ENCODE results near the gene NAT16. TPM values are rescaled to one million over a fixed set of nuclear protein-coding genes. Genes with fewer than 3 reads are reported as not detected.

NAT16 gene
- total and polyA plus RNA-seq, 9 of the 15 experiments (the other 6 are each of a cell fraction or from before 2014, with no cell fraction given) = 0.04 TPM; not detected in 8

DNA sequence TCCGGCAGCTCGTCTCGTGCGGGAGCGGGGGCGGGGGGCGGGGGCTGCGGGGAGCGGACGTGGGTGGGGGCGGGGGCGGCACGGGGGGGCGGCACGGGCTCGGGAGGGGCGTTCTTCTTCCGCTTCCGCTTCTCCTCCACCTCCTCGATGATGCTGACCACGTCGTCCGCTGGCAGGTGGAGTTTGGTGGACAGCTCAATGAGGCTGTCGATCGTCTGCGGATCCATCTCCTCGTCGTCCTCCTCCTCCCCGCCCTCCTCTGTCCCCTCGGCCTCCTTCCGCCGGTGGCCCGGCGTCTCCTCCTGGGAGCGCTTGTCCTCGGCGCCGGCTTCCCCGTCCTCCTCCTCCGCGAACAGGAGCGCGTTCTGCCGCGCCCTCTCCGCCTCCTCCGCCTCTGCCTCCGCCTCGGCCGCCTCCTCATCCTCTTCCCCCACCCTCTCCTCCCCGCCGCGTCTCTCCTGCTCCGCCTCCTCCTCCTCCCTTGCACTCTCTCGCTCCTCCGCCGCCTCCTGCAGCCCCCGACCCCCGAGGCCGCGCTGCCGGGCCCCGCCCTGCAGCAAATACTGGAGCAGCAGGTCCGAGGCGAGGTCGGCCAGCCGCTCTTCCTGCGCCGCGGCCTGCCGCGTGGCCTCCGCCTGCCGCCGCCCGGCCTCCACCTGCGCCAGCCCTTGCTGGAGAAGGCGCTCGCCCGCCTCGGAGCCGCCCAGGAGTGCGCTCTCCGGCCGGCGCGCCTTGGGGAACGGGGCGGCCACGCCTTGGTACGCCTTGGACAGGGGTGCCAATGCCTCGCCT is 16.6 kb downstream of the NAT16 start (continued):
- no peak for TF ChIP-seq NONO (IDR thresholded peaks at IDR 0.05; ENCODE audit: low read depth in 2 of 2, low read length in 1 of 2)
- TF ChIP-seq WHSC1 (IDR thresholded peaks at IDR 0.05; ENCODE audit: low read length) = no peak
- no peak for TF ChIP-seq TAF15 (IDR thresholded peaks at IDR 0.05; ENCODE audit: low read depth, low read length)
- TF ChIP-seq NELFE (IDR thresholded peaks at IDR 0.05; ENCODE audit: insufficient read depth, insufficient read length) = no peak
- TF ChIP-seq, protein P1, sequence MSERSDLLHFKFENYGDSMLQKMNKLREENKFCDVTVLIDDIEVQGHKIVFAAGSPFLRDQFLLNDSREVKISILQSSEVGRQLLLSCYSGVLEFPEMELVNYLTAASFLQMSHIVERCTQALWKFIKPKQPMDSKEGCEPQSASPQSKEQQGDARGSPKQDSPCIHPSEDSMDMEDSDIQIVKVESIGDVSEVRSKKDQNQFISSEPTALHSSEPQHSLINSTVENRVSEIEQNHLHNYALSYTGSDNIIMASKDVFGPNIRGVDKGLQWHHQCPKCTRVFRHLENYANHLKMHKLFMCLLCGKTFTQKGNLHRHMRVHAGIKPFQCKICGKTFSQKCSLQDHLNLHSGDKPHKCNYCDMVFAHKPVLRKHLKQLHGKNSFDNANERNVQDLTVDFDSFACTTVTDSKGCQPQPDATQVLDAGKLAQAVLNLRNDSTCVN (CRISPR knock-in tag; IDR thresholded peaks at IDR 0.05) = no peak
- TF ChIP-seq SMAD2 (IDR thresholded peaks at IDR 0.05; ENCODE audit: low read depth, low read length) = no peak
- TF ChIP-seq BRCA1 (IDR thresholded peaks at IDR 0.05) = no peak
- no peak for TF ChIP-seq BRCA1 (CRISPR knock-in tag; IDR thresholded peaks at IDR 0.05)
- TF ChIP-seq FOXK2 (conservative IDR thresholded peaks at IDR 0.05 in 1 of 2, IDR thresholded peaks at IDR 0.05 in 1 of 2; ENCODE audit: low read depth in 2 of 2) = no peak
- TF ChIP-seq, protein P2, sequence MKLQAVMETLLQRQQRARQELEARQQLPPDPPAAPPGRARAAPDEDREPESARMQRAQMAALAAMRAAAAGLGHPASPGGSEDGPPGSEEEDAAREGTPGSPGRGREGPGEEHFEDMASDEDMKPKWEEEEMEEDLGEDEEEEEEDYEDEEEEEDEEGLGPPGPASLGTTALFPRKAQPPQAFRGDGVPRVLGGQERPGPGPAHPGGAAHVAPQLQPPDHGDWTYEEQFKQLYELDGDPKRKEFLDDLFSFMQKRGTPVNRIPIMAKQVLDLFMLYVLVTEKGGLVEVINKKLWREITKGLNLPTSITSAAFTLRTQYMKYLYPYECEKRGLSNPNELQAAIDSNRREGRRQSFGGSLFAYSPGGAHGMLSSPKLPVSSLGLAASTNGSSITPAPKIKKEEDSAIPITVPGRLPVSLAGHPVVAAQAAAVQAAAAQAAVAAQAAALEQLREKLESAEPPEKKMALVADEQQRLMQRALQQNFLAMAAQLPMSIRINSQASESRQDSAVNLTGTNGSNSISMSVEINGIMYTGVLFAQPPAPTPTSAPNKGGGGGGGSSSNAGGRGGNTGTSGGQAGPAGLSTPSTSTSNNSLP (IDR thresholded peaks at IDR 0.05; ENCODE audit: borderline replicate concordance, low read depth, low read length) = no peak
- no peak for TF ChIP-seq DIDO1 (tag; IDR thresholded peaks at IDR 0.05; ENCODE audit: low read depth)
- TF ChIP-seq ZNF263 (CRISPR knock-in tag; IDR thresholded peaks at IDR 0.05; ENCODE audit: borderline replicate concordance) = peak; percentile 94
- TF ChIP-seq ZNF699 (CRISPR knock-in tag; IDR thresholded peaks at IDR 0.05; ENCODE audit: insufficient replicate concordance) = no peak
- TF ChIP-seq, protein P3, sequence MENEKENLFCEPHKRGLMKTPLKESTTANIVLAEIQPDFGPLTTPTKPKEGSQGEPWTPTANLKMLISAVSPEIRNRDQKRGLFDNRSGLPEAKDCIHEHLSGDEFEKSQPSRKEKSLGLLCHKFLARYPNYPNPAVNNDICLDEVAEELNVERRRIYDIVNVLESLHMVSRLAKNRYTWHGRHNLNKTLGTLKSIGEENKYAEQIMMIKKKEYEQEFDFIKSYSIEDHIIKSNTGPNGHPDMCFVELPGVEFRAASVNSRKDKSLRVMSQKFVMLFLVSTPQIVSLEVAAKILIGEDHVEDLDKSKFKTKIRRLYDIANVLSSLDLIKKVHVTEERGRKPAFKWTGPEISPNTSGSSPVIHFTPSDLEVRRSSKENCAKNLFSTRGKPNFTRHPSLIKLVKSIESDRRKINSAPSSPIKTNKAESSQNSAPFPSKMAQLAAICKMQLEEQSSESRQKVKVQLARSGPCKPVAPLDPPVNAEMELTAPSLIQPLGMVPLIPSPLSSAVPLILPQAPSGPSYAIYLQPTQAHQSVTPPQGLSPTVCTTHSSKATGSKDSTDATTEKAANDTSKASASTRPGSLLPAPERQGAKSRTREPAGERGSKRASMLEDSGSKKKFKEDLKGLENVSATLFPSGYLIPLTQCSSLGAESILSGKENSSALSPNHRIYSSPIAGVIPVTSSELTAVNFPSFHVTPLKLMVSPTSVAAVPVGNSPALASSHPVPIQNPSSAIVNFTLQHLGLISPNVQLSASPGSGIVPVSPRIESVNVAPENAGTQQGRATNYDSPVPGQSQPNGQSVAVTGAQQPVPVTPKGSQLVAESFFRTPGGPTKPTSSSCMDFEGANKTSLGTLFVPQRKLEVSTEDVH (IDR thresholded peaks at IDR 0.05; ENCODE audit: low read depth, partially characterized antibody) = no peak
- peak; percentile 29; the same call in 1 of the 2 replicates for TF ChIP-seq PHF8 (IDR thresholded peaks at IDR 0.05; ENCODE audit: borderline replicate concordance, low read length)
- TF ChIP-seq, protein P4, sequence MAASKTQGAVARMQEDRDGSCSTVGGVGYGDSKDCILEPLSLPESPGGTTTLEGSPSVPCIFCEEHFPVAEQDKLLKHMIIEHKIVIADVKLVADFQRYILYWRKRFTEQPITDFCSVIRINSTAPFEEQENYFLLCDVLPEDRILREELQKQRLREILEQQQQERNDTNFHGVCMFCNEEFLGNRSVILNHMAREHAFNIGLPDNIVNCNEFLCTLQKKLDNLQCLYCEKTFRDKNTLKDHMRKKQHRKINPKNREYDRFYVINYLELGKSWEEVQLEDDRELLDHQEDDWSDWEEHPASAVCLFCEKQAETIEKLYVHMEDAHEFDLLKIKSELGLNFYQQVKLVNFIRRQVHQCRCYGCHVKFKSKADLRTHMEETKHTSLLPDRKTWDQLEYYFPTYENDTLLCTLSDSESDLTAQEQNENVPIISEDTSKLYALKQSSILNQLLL (CRISPR knock-in tag; IDR thresholded peaks at IDR 0.05; ENCODE audit: borderline replicate concordance) = no peak
- TF ChIP-seq MCM2 (IDR thresholded peaks at IDR 0.05; ENCODE audit: low read depth) = no peak
- peak; percentile 73 for TF ChIP-seq GABPA (tag; conservative IDR thresholded peaks at IDR 0.05; ENCODE audit: low read depth)
- no peak for TF ChIP-seq MAFF (IDR thresholded peaks at IDR 0.05; ENCODE audit: low read length)
- no peak for TF ChIP-seq GTF2A2 (tag; IDR thresholded peaks at IDR 0.05)
- peak; percentile 0; the same call in 1 of the 2 replicates for TF ChIP-seq ZBTB7A (IDR thresholded peaks at IDR 0.05; ENCODE audit: borderline replicate concordance, control insufficient read depth, low read depth, low read length)
